Activated CD4-positive, CD25-positive, alpha-beta regulatory T cell treated with anti-CD3 and anti-CD28 coated beads, Interleukin-2, amount 50 U/mL, for 72 hours (primary cell): ENCODE measurements around the gene P4HTM.

Experiments used
- DNase-seq: peaks from one replicate; pipeline ENCODE4 v3.0.0; 2021

Gene P4HTM, protein sequence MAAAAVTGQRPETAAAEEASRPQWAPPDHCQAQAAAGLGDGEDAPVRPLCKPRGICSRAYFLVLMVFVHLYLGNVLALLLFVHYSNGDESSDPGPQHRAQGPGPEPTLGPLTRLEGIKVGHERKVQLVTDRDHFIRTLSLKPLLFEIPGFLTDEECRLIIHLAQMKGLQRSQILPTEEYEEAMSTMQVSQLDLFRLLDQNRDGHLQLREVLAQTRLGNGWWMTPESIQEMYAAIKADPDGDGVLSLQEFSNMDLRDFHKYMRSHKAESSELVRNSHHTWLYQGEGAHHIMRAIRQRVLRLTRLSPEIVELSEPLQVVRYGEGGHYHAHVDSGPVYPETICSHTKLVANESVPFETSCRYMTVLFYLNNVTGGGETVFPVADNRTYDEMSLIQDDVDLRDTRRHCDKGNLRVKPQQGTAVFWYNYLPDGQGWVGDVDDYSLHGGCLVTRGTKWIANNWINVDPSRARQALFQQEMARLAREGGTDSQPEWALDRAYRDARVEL

DNA sequence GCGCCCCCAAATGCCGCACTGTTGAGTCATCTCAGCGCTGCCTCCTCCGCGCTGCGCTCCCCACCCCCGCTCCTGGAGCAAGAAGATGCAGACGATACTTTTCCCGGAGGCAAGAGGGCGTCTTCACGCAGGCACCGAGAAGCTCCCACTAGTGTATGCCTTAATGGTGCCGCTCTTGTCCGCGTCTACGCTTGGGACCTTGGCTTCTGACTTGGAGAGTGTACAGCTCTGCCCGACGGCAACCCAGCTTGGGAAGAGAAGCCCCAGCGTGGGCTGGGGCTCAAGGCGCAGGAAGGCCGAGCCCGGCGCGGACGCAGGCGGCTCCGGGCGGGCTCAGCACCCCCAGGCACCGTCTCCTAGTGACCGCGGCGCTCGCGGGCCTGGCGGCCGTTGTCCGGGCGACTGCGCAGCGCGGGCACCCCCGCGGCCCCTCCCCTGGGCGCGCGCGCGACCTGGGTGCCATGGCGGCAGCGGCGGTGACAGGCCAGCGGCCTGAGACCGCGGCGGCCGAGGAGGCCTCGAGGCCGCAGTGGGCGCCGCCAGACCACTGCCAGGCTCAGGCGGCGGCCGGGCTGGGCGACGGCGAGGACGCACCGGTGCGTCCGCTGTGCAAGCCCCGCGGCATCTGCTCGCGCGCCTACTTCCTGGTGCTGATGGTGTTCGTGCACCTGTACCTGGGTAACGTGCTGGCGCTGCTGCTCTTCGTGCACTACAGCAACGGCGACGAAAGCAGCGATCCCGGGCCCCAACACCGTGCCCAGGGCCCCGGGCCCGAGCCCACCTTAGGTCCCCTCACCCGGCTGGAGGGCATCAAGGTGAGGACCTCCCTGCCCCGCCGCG, at the start of gene P4HTM:
Gene P4HTM (plus strand): TSS at position 446 of the 840 bp plus-strand sequence. CDS start 16 bp downstream, at position 462.
- DNase-seq: peak; percentile 64

DNA sequence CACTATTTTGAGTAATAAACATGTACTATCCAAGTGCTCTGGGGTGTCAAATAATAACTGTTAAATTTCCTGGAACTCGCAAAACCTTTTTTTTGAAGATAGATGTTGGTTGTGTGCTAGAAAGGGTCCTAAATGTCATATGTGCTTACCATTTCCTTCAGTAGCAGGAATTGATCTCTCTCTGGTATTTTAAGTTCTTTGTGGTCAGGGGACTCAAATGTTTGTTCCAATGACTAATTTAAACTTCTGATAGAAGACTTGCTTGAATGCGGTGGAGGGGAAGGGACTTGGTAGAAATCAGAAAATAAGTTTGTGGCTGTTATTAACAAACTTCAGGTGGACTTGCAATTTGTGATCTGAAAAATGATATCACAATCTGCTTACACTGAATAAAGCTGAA, 44.6 kb upstream of the P4HTM start:
- DNase-seq: no peak

DNA sequence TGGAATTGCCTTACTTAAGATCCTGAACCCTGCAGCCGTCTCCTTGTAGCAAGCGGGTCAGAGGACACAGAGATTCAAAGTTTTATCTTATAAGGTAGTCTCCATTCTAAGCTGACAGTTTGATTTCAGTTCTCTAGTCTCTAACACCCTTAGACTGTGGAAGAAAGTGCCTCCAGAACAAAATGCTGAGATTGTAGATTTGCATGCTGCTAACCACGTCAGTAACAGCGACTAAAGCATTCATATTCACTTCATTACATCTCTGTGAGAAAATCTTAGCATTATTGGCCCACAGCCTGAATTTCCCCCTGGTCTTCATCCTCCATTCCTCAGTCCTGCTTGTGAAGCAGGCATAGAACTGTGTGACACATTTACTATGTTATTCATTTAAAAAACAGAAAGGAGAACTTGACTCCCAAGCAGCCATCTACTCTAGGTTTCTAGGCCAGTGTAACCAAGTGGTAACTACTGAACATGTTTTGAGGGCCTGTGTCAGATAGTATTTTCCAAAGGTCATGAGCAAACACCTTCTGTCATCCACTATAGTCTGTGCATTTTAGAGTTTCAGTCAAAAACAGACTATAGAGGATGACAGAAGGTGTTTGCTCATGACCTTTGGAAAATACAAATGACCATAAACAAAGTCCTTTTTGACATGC, 44.0 kb upstream of the P4HTM start:
- DNase-seq: no peak

DNA sequence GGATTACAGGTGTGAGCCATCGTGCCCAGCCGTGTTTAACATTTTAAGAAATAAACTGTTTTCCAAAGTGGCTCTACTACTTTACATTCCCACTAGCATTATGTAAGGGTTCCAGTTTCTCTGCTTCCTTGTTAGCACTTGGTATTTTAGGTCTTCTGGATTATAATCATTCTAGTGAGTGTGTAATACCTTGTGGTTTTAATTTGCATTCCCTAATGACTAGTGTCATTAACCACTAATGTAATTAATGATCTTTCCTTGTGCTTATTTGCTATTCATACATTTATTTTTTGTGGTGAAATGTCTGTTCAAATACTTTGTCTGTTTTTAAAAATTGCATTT, 40.7 kb upstream of the P4HTM start:
- no peak for DNase-seq

DNA sequence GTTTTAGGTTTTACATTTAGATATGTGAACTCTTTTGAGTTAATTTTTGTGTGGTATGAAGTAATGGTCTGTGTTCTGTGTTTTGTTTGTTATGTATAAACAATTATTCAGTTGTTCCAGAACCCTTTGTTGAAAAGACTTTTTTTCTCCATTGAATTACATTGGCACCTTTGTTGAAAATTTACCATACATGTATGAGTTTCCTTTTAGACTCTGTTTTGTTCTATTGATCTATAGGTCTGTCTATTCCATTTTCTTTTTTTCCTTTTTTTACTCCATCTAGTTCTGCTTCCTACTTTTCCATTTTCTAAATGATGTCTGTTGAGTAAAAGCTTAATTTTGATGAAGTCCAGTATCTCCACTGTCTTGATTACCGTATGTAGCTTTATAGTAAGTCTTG, 40.0 kb upstream of the P4HTM start:
- DNase-seq: no peak

DNA sequence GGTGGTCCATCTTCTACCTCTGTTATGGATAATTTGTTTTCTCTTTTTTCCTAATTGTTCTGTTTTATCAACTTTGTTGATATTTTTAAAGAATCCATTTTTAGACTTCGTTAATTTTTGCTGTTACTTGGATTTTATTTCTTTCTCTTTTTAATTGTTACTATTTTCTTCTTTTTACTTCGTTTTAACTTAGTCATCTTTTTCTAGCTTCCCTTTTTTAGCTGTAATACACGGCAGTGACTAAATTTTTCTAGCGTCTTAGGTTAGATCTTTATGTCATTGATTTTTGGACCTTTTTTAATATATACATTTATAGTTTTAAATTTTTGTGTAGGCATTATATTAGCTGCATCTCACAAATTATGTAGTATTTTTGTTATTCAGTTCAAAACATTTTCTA, 38.3 kb upstream of the P4HTM start:
- no peak for DNase-seq

DNA sequence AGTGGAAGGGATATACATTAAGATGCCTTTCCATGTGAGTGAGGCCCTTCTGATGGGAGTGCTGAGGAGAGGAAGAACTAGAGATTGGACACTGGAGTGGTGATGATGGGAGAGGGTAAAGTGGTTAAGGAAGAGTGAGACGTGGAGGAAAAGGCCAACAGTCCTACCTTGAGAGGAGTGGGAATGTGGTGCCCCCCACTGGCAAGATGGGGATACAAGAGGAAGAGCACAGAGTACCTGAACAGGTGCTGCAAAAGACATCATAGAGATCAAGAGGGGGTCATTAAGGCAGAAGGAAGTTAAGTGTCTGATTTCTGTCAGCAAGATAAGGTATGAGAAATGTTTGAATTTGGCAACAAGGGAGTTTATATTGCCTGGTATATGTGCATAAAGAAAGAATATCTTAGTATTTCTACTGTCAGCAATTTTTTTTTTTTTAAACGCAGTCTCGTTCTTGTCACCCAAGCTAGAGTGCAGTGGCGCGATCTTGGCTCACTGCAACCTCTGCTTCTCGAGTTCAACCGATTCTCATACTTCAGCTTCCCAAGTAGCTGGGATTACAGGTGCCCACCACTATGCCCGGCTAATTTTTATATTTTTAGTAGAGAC, 37.4 kb upstream of the P4HTM start:
- DNase-seq: no peak

DNA sequence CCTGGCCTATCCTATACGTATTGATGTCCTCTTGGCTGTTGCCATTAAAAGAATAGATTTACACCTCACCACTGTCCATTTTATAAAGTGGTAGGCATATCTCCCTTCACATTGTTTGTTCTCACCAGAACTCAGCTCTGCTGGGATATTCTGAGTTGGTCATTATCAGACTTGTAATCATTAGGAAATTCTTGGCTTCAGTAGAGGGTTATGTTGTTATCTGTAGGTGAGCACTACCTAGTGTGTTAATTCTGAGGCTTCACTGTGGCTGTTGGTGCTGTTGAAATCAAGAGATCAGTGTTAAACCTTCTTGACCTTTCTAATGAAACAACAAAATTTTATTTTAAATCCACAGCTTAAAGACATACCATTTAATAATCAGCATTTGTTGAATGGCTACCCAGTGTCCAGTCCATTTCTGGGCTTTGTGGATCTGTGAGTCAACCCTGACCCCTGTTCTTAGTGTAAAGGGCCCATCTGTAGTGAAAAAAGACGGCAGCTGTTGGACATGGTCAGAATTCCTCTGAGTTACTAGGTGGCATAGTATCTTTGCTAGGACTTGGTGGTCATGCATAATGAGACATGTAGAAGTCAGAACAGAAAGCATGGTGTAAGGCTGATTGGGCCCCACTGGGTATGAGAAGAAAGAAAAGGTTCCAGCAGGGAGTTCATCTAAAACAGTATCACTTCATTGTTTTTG, 32.9 kb upstream of the P4HTM start:
- no peak for DNase-seq

DNA sequence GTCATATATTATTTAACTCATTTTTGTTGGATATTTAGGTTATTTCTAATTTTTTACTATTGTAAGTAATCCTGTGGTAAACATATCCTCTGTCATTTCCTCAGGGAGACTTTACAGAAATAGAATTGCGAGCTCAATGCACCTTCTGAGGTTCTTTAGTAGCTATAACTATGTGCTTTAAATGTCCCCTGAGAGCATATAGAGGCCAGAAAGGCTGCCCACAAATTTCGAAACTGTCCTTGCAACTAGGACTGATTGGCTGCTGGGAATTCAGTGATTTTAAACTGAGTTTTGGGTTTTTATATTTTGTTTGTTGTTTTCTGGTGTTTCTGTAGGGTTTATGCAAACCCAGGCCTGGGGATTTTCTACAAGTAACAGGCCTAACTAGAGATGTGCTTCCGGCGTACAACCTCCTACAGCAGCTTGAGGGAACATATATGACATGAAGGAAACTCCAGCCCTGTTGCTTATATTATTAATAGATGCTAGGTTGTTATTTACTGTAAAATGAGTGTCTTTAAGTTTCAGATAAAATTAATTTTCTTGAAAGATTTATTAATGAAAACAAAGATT, 29.1 kb upstream of the P4HTM start:
- no peak for DNase-seq

DNA sequence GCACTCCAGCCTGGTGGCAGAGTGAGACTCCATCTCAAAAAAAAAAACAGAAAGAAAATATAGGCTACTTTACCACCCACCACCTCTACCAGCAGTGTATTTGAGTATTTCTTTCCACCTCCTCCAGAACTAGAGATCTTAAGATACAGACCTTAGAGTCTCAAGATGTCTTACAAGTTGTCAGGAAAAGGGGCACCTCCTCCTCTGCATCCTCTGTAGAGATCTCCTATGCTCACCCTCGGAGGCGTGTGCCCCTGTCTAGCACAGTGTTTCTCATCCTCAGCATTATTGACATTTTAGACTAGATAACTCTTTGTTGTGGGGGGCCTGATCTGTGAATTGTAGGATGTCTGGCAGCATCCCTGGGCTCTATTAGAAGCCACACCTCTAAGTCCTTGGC, 27.7 kb upstream of the P4HTM start:
- DNase-seq: no peak

DNA sequence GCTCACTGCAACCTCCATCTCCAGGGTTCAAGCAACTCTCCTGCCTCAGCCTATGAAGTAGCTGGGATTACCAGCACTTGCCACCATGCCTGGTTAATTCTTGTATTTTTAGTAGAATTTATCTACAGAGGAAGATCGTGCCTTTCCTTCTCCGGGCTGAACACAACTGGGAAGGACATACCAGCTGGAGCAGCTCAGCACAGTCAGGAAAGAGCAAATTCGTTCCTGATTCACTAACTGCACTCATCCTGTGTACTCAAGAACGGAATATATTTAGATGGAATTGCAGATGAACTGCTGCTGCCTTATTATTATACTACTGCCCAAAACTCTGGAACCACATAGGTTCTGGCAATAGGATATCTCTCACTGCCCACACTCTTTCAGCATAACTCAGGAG, 27.1 kb upstream of the P4HTM start:
- DNase-seq: no peak

DNA sequence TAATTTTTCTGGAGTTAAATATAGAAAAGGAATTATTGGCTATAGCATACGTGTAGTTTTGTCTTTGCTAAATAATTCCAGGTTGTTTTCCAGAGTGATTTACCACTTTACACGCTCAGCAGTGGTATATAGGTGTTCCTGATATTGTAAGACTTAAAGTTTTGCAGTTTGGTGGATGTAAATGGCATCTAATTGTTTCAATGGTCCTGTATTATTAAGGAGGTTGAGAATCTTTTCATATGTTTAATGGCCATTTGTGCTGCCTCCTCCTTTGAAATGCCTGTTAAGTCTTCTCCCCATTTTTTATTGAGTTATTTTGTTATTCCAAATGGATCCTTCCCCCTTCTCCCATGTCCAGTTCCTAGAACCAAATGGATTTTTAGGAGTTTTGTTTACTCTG, 26.4 kb upstream of the P4HTM start:
- no peak for DNase-seq

DNA sequence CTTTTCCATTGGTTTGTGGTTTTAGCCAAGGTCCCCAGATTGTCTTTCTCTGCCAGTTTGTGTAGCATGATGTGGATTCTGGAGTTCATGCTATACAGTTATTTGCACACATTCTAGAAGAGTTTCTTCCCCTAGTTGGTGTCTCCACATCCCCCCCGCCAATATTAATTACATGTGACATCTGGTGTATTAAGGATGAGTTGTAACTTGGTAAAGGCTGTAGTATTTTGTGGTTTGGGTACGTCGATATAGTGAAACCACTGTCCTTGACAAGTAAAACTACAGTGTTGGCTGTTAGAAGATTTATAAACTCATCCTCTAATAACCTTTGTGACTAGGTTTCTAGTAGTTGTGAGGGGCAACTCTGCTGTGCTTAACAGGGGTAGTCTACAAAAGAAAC, 23.7 kb upstream of the P4HTM start:
- DNase-seq: no peak

DNA sequence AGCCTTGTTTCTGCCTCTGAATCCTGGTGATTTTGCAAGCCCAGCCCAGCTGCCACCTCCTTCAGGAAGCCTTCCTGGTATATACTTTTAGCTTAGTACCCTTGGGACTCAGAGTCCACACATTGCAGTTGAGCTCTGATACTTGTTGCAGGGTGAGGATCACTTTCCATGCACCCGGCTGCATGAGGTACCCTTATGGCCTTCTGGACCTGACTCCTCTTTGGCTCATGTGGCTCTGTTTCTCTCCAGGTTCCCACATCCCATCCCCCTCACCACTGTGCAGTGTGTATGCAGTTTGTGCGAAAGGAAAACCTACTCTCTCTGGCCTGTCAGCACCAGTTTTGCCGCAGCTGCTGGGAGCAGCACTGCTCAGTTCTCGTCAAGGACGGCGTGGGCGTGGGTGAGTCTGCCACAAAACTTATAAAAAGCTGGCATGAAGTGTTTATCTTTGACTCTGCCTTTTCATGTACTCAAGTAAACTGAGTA, 23.1 kb upstream of the P4HTM start:
- DNase-seq: no peak

DNA sequence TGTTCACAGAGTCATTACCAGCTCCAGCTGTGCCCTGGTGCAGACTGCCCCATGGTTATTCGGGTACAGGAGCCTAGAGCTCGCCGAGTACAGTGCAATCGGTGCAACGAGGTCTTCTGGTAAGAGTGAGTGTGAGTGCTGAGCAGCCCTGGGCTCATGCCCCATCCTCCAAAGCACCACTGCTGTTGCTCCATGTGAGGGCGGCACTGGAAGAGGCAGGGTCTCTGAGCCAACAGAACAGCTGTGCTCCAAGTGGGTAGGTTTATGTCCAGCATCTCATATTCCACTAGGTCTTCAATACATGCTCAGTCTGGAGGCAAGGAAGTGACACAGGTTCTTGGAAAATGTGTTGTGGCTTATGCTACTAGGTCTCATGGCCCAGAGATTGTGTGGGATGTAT, 19.5 kb upstream of the P4HTM start:
- DNase-seq: no peak

DNA sequence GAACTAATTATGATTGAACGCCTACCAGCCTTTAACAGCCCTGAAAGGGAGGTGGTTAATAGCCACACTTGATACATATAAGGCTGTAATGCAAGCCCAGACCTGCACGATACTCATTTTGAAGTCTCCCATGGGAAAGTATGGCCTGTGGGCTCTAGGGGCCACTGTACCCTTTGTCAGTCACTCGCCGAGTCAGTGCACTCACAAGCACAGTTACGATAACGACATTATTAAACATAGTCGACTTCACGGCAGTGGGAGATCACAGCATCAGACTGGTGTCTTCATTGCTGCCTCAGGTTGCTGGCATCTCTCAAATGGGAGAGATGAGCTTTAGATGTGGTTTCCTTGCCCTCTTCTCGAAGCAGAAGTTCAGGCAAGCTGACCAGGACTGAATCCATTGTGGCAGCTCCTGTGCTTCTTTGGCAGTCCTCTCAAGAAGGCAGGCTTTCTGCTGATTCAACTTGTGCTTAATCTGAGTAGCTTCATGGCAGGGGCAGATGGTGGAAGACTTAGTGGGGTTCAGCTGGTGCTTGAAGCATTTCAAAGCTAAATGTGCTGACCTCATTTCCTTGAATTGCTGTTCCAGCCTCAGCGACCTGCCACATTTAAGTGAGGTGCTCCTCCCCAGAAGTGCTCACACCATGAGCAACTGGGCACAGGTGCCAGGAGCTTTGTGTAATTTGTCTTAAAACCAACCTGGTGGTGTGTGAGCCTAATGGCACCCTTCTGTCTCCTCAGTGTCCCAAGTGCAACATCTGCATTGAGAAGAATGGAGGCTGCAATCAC, 15.8 kb upstream of the P4HTM start:
- DNase-seq: no peak

DNA sequence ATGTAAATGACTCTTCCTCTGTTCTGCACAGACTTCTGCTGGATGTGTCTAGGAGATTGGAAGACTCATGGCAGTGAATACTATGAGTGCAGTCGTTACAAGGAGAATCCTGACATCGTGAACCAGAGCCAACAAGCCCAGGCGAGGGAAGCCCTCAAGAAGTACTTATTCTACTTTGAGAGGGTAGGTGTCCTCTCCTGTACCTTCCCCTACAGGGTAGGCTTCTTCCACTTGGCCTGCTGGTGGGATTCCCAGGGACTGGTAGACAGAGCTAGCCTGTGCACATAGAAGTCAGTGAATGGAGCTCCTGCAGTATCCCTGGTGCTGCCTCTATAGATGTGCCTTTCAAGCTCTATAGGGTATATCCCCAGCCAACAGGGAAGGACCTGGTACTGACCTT, 10.6 kb upstream of the P4HTM start:
- DNase-seq: no peak

DNA sequence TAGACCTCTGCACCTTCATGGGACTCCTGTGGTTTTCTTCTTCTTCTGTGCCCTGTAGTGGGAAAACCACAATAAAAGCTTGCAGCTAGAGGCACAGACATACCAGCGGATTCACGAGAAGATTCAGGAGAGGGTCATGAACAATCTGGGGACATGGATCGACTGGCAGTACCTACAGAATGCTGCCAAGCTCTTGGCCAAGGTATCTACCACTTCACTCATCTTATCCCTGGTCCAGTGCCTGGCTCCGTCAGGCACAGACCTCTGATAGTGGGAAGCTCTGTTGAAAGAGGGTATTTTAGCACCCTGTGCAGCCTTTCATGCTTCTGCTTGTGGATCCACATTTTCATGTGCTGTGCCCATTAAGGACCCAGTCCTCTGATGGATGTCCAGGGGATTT, 9.7 kb upstream of the P4HTM start:
- no peak for DNase-seq

DNA sequence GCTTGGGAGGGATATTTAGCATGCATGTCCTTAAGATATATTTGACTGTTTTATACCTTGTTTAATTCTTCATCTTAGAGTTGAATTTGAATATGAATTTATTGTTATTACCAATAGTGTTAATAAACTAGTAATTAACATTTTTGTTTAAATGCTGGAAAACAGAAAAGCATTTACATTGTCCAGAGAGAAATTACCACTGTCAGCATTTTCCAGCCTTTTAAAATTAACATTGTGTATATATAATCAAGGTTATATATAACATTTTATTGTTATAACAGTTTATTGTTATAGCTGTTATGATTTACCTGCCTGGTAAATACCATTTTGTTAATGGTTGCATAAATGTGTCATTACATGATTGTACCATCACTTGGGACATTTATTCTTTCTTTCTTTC, 8.0 kb upstream of the P4HTM start:
- no peak for DNase-seq

DNA sequence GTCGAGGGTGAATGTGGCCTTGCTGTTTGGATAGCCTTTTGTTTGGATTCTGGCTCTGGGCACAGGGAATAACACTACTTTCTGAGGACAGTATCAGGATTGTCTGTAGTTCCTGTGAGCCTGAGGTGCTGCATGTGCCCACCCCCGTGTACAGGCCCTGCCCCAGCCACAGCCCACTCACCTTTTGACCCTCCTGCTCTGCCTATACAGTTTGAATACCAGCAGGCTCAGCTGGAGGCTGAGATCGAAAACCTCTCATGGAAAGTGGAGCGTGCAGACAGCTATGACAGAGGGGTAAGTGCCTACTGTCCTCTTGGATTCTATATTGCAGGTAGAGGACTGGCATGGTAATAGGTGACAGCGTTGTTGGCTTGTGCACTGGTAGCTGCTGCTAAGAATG, 7.4 kb upstream of the P4HTM start:
- no peak for DNase-seq

DNA sequence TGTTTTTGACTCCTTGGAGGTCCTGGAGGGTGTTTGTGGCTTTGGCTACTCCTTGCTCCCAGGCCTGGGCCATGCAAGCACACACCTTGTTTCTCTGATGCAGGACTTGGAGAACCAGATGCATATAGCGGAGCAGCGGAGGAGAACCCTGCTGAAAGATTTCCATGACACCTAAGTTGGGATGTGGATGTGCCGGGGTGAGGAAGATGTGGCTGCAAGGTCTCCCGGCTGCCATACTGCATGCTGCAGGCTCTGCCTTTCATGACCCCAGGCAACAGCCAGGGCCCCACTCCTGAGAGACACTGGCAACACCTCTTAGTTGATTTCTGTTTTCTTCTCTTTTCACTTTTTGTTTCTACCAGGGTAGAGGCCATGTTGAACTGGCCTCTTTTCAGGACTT, 6.9 kb upstream of the P4HTM start:
- no peak for DNase-seq
